Stomach smooth muscle (tissue), 2 donors: Measurements from ENCODE around the gene TUBG2.

Experiments
- H3K27ac ChIP-seq: one replicate; pipeline ENCODE4 v1.7.0; 2013; ENCODE audit warnings: mild to moderate bottlenecking, low read length, inconsistent platforms
- H3K27me3 ChIP-seq, 2 donors: one replicate each; pipeline ENCODE4 v1.7.0; 2013; ENCODE audit warnings: low read length in 2 of 2; ENCODE audit not compliant: insufficient read depth in 2 of 2, control insufficient read depth in 1 of 2
- H3K36me3 ChIP-seq, 2 donors: one replicate each; pipeline ENCODE4 v1.7.0; 2013; ENCODE audit warnings: low read length in 2 of 2; ENCODE audit not compliant: control insufficient read depth in 2 of 2, insufficient read depth in 2 of 2
- H3K4me1 ChIP-seq: one replicate; pipeline ENCODE4 v1.7.0; 2013; ENCODE audit warnings: low read length; ENCODE audit not compliant: control insufficient read depth, insufficient read depth
- H3K4me3 ChIP-seq, 2 donors: one replicate each; pipeline ENCODE4 v1.7.0; 2013; ENCODE audit warnings: low read length in 2 of 2
- H3K9ac ChIP-seq, 2 donors: one replicate each; pipeline ENCODE4 v1.7.0; 2013; ENCODE audit warnings: low read length in 2 of 2, mild to moderate bottlenecking in 1 of 2
- H3K9me3 ChIP-seq, 2 donors: one replicate each; pipeline ENCODE4 v1.7.0; 2013; ENCODE audit warnings: low read length in 2 of 2; ENCODE audit not compliant: control insufficient read depth in 2 of 2
- donor health status: healthy.
- donor health status: Pancreatic carcinoma.

TUBG2 gene

GRCh38 chr17:42678951-42679491 lies 19.9 kb downstream of the TUBG2 start:
- H3K9ac ChIP-seq = peak overlapping the region; percentile 64 to 78
- H3K4me1 ChIP-seq = peaks cover 72% of the 10 kb centered on the region
- H3K4me3 ChIP-seq = peak overlapping the region; percentile 64 to 76
- H3K36me3 ChIP-seq = no peaks in the 10 kb centered on the region
- no peaks in the 10 kb centered on the region for H3K9me3 ChIP-seq
- no peaks in the 10 kb centered on the region for H3K27me3 ChIP-seq
- peak overlapping the region; percentile 95 for H3K27ac ChIP-seq

- H3K9me3 ChIP-seq = no peaks in the 10 kb centered on the region
- H3K4me3 ChIP-seq = peak overlapping the region; percentile 54 to 76
- H3K27me3 ChIP-seq = no peaks in the 10 kb centered on the region
- H3K4me1 ChIP-seq = peaks cover 70% of the 10 kb centered on the region
- H3K27ac ChIP-seq = peak overlapping the region; percentile 95
- no peaks in the 10 kb centered on the region for H3K36me3 ChIP-seq
- peak overlapping the region; percentile 64 to 78 for H3K9ac ChIP-seq
Observed at GRCh38 chr17:42679492-42680330, 20.6 kb downstream of the TUBG2 start.

DNA sequence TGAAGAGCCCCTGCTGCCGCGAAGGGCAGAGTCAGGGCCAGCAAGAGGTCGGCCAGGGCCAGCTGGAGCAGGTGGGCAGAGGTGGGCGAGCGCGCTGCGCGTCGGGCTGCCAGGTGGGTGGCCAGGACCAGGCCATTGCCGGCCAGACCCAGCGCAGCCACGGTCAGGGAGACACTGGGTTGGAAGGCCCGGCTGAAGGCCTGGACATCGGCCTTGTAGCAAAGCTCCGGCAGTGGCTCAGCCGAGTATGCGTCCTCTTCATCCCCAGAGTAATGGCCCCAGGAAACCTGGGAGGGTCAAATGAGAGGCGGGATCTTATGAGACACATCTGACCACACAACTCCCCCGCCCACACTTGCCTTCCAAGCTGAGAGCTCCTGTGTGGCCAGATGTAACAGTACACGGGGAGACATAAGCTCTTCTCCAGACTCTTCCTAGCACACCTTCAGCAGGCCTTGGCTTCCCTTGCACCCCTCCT lies 21.3 kb downstream of the TUBG2 start:
- Histone ChIP-seq H3K36me3 (peaks cover under 1% of the 10 kb centered on the region in 2 donors), H3K4me3 (peak overlapping the region; percentile 13 to 76), H3K9me3 (no peaks in the 10 kb centered on the region), H3K27ac (peak overlapping the region; percentile 95), H3K9ac (peak overlapping the region; percentile 62 to 78), H3K4me1 (peaks cover 64% of the 10 kb centered on the region), H3K27me3 (no peaks in the 10 kb centered on the region)

GRCh38 chr17:42681976-42682721 lies 23.1 kb downstream of the TUBG2 start, which contains the start of gene CNTNAP1:
TSS of gene CNTNAP1 (plus strand) at chr17:42682531. CDS start at chr17:42682830, 299 bp downstream.
- peaks cover 7 to 9% of the 10 kb centered on the region in 2 donors for H3K36me3 ChIP-seq
- H3K27me3 ChIP-seq = no peaks in the 10 kb centered on the region
- H3K9ac ChIP-seq = peak within 1 kb of the TSS; percentile 50 to 62
- peaks cover 59% of the 10 kb centered on the region for H3K4me1 ChIP-seq
- no peaks in the 10 kb centered on the region for H3K9me3 ChIP-seq
- peak within 1 kb of the TSS; percentile 72 to 77 for H3K4me3 ChIP-seq
- peak within 1 kb of the TSS; percentile 79 for H3K27ac ChIP-seq

GRCh38 chr17:42682722-42683403 lies 23.8 kb downstream of the TUBG2 start:
- Histone ChIP-seq H3K27me3 (no peaks in the 10 kb centered on the region), H3K36me3 (peaks cover 7 to 12% of the 10 kb centered on the region in 2 donors), H3K4me3 (peak overlapping the region; percentile 72 to 77), H3K27ac (peak overlapping the region; percentile 79), H3K9me3 (no peaks in the 10 kb centered on the region), H3K9ac (peak overlapping the region; percentile 50 to 62), H3K4me1 (peaks cover 52% of the 10 kb centered on the region)

DNA sequence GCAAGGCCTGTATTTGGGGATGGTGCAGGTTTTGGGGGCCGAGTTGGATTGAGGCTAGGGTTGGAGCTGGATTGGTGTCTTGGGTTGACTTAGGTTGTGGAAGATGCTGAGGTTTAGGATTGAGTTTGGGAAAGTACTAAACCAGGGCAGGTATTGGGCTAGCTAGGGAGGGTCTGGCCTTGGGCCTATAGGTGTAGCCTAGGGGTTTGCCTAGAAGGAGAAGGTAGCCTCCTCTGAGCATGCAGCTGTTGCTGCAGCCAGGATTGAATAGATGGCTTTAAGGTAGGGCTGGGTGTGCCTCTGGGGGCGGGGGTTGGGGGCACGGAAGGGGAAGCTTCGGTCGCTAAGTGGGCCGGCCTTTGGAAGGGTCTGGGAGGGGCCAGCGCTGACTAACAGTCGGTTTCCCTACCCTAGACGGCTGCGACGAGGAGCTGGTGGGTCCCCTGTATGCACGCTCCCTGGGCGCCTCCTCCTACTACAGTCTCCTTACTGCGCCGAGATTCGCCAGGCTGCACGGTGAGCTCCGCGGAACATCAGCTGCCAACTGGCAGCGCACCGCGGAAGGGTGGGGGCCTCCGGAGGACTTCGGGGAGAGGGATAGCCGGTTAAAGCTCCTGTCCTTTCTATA lies 24.4 kb downstream of the TUBG2 start:
- Histone ChIP-seq H3K36me3 (peaks cover 7 to 16% of the 10 kb centered on the region in 2 donors), H3K27me3 (no peaks in the 10 kb centered on the region), H3K9me3 (no peaks in the 10 kb centered on the region), H3K4me3 (peak overlapping the region; percentile 72 to 77), H3K27ac (peak overlapping the region; percentile 79), H3K9ac (peak overlapping the region; percentile 50 to 75), H3K4me1 (peaks cover 49% of the 10 kb centered on the region)

- Histone ChIP-seq H3K36me3 (peaks cover 14 to 24% of the 10 kb centered on the region in 2 donors), H3K9ac (no peak overlapping the region), H3K27ac (peak overlapping the region; percentile 79), H3K9me3 (no peaks in the 10 kb centered on the region), H3K27me3 (no peaks in the 10 kb centered on the region), H3K4me1 (peaks cover 37% of the 10 kb centered on the region), H3K4me3 (no peak overlapping the region)
Observed at GRCh38 chr17:42684929-42685556, 26.0 kb downstream of the TUBG2 start.

GRCh38 chr17:42685831-42686230 lies 26.7 kb downstream of the TUBG2 start:
- no peak overlapping the region for H3K27ac ChIP-seq
- no peaks in the 10 kb centered on the region for H3K9me3 ChIP-seq
- H3K4me3 ChIP-seq = no peak overlapping the region
- H3K36me3 ChIP-seq = peaks cover 19 to 29% of the 10 kb centered on the region in 2 donors
- H3K9ac ChIP-seq = no peak overlapping the region
- H3K4me1 ChIP-seq = peaks cover 31% of the 10 kb centered on the region
- H3K27me3 ChIP-seq = no peaks in the 10 kb centered on the region

- H3K4me3 ChIP-seq = no peak overlapping the region
- H3K9ac ChIP-seq = no peak overlapping the region
- H3K9me3 ChIP-seq = no peaks in the 10 kb centered on the region
- peaks cover 19 to 30% of the 10 kb centered on the region in 2 donors for H3K36me3 ChIP-seq
- peaks cover 29% of the 10 kb centered on the region for H3K4me1 ChIP-seq
- no peak overlapping the region for H3K27ac ChIP-seq
- no peaks in the 10 kb centered on the region for H3K27me3 ChIP-seq
Observed at GRCh38 chr17:42686520-42687128, 27.5 kb downstream of the TUBG2 start.
